ENCODE measurements around the gene WWTR1.

WWTR1 gene

DNA sequence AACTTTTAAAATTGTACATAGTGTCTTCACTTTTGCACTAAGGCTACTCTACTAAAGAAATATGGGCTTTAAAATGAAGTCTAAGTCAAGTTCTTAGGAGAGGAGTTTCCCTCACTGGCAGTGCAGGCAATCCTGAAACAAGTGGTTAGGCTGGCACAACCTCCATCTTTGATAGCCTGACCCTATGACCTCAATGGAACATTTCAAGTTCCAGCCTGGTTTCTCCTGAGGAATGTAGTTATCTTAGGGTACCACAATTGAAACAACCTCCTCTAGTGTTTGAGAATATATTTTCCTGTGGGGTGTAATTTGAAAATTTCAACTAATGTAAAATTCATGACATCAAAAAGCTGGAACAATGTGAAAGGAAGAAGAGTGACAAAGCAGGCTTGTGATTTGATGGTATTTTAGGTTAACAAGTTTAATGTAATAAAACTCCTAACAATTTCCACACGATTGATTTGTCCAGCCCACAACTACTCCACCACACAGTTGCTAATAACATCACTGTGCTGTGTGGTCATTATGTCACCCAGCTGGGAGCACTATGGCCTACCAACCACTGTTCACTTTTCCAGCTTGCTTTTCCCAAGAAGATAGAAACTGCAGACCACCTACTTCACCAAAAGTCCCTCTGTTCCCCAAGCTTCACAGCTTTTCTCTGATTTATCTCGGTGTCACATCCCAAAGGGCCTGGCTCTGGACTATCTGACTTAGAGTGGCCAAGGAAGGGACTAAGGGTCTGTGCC, 1.8 kb downstream of the WWTR1 start:
- DNase-seq (ENCODE audit: low read depth): no peak
- H3K4me3 ChIP-seq (ENCODE audit: low read depth, low read length): no peak overlapping the region
- TF ChIP-seq CTCF (IDR thresholded peaks at IDR 0.05; ENCODE audit: low read depth, low read length, missing control alignments): no peak

- TF ChIP-seq CTCF (IDR thresholded peaks at IDR 0.05; ENCODE audit: low read depth, low read length, missing control alignments): no peak
- H3K4me3 ChIP-seq (ENCODE audit: low read depth, low read length): no peak overlapping the region
- no peak for DNase-seq (ENCODE audit: low read depth)
Observed at GRCh38 chr3:149654188-149654601, 3.6 kb downstream of the WWTR1 start.

GRCh38 chr3:149653564-149653963, 4.3 kb downstream of the WWTR1 start:
- TF ChIP-seq CTCF (IDR thresholded peaks at IDR 0.05; ENCODE audit: low read depth, low read length, missing control alignments): no peak
- DNase-seq (ENCODE audit: low read depth): no peak
- H3K4me3 ChIP-seq (ENCODE audit: low read depth, low read length): no peak overlapping the region

DNA sequence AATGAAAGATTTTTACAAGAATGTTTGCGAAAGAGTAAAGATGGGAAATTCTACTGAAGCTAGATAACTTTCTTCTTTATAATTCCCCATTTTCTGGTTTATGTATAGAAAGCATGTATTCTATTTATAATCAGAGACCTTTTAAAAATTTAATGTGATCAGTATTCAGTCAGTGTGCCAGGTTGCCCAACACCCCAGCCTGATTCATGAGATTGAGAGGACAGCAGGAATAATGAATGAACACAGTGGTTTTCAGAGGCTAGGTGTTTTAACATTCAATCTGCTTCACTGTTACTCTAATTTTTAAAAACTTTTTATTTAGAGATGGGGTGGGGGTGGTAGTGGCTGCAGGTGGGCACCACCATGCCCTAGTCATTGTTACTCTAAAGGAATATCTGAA, 4.7 kb downstream of the WWTR1 start:
- no peak for DNase-seq (ENCODE audit: low read depth)
- H3K4me3 ChIP-seq (ENCODE audit: low read depth, low read length): no peak overlapping the region
- TF ChIP-seq CTCF (IDR thresholded peaks at IDR 0.05; ENCODE audit: low read depth, low read length, missing control alignments): no peak

DNA sequence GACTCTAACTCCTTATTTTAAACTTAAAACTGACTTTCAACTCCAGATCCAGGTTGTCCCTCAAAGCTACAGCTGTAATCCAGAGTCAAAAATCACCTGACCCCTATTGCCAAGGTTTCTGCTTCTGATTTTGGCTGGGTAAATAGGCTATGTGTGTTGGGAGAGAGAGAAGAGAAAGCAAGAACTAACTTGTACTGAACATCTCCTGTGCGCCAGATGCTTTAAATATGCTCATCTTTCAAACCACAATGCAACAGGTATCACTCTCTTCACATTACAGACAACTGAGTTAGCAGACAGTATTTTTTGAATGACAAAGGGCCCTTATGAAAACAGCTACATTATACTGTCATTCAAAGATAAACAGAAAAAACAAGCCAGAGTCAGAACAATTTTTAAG, 7.0 kb downstream of the WWTR1 start:
- TF ChIP-seq CTCF (IDR thresholded peaks at IDR 0.05; ENCODE audit: low read depth, low read length, missing control alignments): no peak
- DNase-seq (ENCODE audit: low read depth): no peak
- no peak overlapping the region for H3K4me3 ChIP-seq (ENCODE audit: low read depth, low read length)

DNA sequence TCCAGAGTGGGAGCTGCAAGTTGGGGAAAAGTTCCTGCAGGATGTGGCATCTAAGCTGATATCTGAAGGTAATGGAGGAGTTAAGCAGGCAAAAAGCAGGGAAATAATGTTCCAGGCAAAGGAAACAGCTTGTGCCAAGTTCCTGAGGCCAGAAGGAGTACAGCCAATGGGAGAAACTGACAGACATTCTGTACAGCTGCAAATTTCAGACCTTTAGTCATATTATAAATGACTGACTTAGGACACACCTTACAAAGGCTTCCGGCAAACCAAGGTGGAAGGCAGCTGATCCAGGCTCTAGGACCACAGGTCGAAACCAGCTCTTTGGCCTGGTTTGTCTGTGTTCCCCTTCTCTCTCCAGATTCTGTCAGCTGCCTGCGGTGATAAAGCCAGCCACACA, 9.3 kb downstream of the WWTR1 start:
- no peak for DNase-seq (ENCODE audit: low read depth)
- TF ChIP-seq CTCF (IDR thresholded peaks at IDR 0.05; ENCODE audit: low read depth, low read length, missing control alignments): no peak
- H3K4me3 ChIP-seq (ENCODE audit: low read depth, low read length): no peak overlapping the region

- no peak overlapping the region for H3K4me3 ChIP-seq (ENCODE audit: low read depth, low read length)
- TF ChIP-seq CTCF (IDR thresholded peaks at IDR 0.05; ENCODE audit: low read depth, low read length, missing control alignments): no peak
- no peak for DNase-seq (ENCODE audit: low read depth)
Observed at GRCh38 chr3:149647812-149648211, 10.0 kb downstream of the WWTR1 start.
